Measurements from ENCODE around the gene CCR5. TPM values are rescaled to one million over a fixed set of nuclear protein-coding genes. Genes with fewer than 3 reads are reported as not detected.

CCR5 gene
- total RNA-seq, 1 experiment from 2014 or later = not detected

DNA sequence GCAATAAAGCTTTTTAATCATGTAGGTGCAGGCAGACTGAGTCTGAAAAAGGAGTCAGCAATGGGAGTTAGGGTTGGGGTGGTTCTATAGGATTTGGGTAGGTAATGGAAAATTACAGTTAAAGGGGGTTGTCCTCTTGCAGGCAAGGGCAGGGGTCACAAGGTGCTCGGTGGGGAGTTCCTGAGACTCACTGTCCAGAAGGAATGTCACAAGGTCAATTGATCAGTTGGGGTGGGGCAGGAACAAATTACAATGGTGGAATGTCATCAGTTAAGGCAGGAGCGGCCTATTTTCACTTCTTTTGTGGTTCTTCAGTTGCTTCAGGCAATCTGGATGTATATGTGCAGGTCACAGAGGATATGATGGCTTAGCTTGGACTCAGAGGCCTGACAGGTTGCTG, 22.3 kb downstream of the CCR5 start:
- Histone ChIP-seq H3K9me3 (ENCODE audit: control insufficient read depth in 1 of 2, insufficient read depth in 1 of 2, low read depth in 1 of 2, low read length in 2 of 2) (no peaks in the 10 kb centered on the region), H3K4me3 (replicated peaks in 1 of 2; ENCODE audit: low read depth in 1 of 2, low read length in 2 of 2) (no peak overlapping the region), H4K20me1 (ENCODE audit: insufficient read depth) (no peaks in the 10 kb centered on the region), H3K4me1 (ENCODE audit: control insufficient read depth in 1 of 2, insufficient read depth in 2 of 2, low read length in 2 of 2) (no peaks in the 10 kb centered on the region), H3K9ac (ENCODE audit: low read length) (no peak overlapping the region), H3K27me3 (ENCODE audit: insufficient read depth, low read length) (no peaks in the 10 kb centered on the region), H3K9me2 (ENCODE audit: insufficient read depth) (no peaks in the 10 kb centered on the region), H2AFZ (ENCODE audit: low read depth, low read length, poor library complexity, severe bottlenecking) (no peak overlapping the region), H3K4me2 (ENCODE audit: low read length) (no peak overlapping the region), H3K27ac (ENCODE audit: low read depth, low read length) (no peak overlapping the region), H3K79me2 (ENCODE audit: insufficient read depth, low read length) (no peaks in the 10 kb centered on the region), H3K36me3 (ENCODE audit: control insufficient read depth in 1 of 2, insufficient read depth in 2 of 2, low read length in 2 of 2) (no peaks in the 10 kb centered on the region)
- ATAC-seq (no peak), DNase-seq (ENCODE audit: low read depth, low spot score) (no peak)
- TF ChIP-seq, protein P1, sequence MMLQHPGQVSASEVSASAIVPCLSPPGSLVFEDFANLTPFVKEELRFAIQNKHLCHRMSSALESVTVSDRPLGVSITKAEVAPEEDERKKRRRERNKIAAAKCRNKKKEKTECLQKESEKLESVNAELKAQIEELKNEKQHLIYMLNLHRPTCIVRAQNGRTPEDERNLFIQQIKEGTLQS (IDR thresholded peaks at IDR 0.05) = no peak
- TF ChIP-seq SP1 (IDR thresholded peaks at IDR 0.05; ENCODE audit: low read depth) (no peak), ZBTB33 (IDR thresholded peaks at IDR 0.05; ENCODE audit: extremely low read depth, insufficient replicate concordance, low read length) (no peak), POLR2AphosphoS5 (IDR thresholded peaks at IDR 0.05; ENCODE audit: low read depth, low read length) (no peak), MAX (IDR thresholded peaks at IDR 0.05) (no peak), REST (IDR thresholded peaks at IDR 0.05; ENCODE audit: low read depth) (no peak), POLR2A (IDR thresholded peaks at IDR 0.05; ENCODE audit: borderline replicate concordance, extremely low read depth, insufficient read depth, insufficient read length) (no peak), TCF7L2 (IDR thresholded peaks at IDR 0.05; ENCODE audit: borderline replicate concordance, extremely low read depth, insufficient read depth, insufficient read length) (no peak), EGR1 (IDR thresholded peaks at IDR 0.05; ENCODE audit: low read depth) (no peak), SIN3A (IDR thresholded peaks at IDR 0.05; ENCODE audit: low read depth) (no peak), FOSL1 (IDR thresholded peaks at IDR 0.05; ENCODE audit: low read depth) (no peak), EZH2phosphoT487 (IDR thresholded peaks at IDR 0.05; ENCODE audit: borderline replicate concordance) (no peak), RAD21 (IDR thresholded peaks at IDR 0.05; ENCODE audit: low read depth) (no peak), CBX3 (IDR thresholded peaks at IDR 0.05; ENCODE audit: low read depth) (no peak), ZFX (IDR thresholded peaks at IDR 0.05) (no peak), JUND (IDR thresholded peaks at IDR 0.05) (no peak)
- TF ChIP-seq, protein P2, sequence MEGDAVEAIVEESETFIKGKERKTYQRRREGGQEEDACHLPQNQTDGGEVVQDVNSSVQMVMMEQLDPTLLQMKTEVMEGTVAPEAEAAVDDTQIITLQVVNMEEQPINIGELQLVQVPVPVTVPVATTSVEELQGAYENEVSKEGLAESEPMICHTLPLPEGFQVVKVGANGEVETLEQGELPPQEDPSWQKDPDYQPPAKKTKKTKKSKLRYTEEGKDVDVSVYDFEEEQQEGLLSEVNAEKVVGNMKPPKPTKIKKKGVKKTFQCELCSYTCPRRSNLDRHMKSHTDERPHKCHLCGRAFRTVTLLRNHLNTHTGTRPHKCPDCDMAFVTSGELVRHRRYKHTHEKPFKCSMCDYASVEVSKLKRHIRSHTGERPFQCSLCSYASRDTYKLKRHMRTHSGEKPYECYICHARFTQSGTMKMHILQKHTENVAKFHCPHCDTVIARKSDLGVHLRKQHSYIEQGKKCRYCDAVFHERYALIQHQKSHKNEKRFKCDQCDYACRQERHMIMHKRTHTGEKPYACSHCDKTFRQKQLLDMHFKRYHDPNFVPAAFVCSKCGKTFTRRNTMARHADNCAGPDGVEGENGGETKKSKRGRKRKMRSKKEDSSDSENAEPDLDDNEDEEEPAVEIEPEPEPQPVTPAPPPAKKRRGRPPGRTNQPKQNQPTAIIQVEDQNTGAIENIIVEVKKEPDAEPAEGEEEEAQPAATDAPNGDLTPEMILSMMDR (IDR thresholded peaks at IDR 0.05 in 2 of 3, conservative IDR thresholded peaks at IDR 0.05 in 1 of 3; ENCODE audit: borderline replicate concordance in 1 of 3, insufficient read depth in 1 of 3, low read depth in 2 of 3, low read length in 2 of 3) = no peak
- CTCF ChIA-PET = no interaction called here
- intact Hi-C loops (cut with micrococcal nuclease) = no loop called here
- RAD21 ChIA-PET (ENCODE audit: low non-redundant PET in 1 of 2, low total read pairs in 2 of 2, uncharacterized antibody in 2 of 2, unreplicated experiment in 2 of 2) = interaction anchor here in 1 of 2 experiments (0.6 kb wide), 1 partner anchor 1140 kb away, joined by 3 read pairs; no protein-coding TSS in a partner anchor
- POLR2A ChIA-PET = no interaction called here
- no TSS peak for BruUV-seq (replicated peaks)

Measured in HCT116 (cell line).